DND-41 (cell line): Measurements from ENCODE around the gene CCDC192.
"Not testable (repeated sequence)": the region's sequence is repeated elsewhere in the genome, so short reads cannot be mapped to it uniquely, and the experiment has no call there.

Experiments used
- ATAC-seq: fragments of 200-7000 bp; cut with Tn5 transposase; 3 replicates; pipeline ENCODE4 v1.9.1; 2021; ENCODE audit warnings: low read depth; ENCODE audit not compliant: insufficient read depth
- DNase-seq: peaks from one replicate; pipeline ENCODE4 v3.0.0-alpha.2; 2020
- H2AFZ ChIP-seq: 2 replicates; pipeline ENCODE4 v1.6.0; 2012; ENCODE audit warnings: low read depth, low read length
- H3K27ac ChIP-seq: 2 replicates; pipeline ENCODE4 v1.5.1; 2012; ENCODE audit warnings: low read length, inconsistent platforms
- H3K27me3 ChIP-seq: fragments of 200-600 bp; sonication (generic); 2 replicates; pipeline ENCODE4 v1.6.0; 2012; ENCODE audit warnings: low read length, mild to moderate bottlenecking, inconsistent platforms; ENCODE audit not compliant: insufficient read depth, poor library complexity
- H3K36me3 ChIP-seq: 2 replicates; pipeline ENCODE4 v1.5.1; 2012; ENCODE audit warnings: low read length, inconsistent platforms; ENCODE audit not compliant: insufficient read depth
- H3K4me1 ChIP-seq: 2 replicates; pipeline ENCODE4 v1.5.1; 2012; ENCODE audit warnings: mild to moderate bottlenecking, low read length; ENCODE audit not compliant: insufficient read depth
- H3K4me2 ChIP-seq: 2 replicates; pipeline ENCODE4 v1.6.0; 2012; ENCODE audit warnings: mild to moderate bottlenecking, moderate library complexity, low read length, inconsistent platforms; ENCODE audit not compliant: insufficient read depth
- H3K4me3 ChIP-seq, 2 experiments: fragments of 200-600 bp in 1 of 2; shearing (Covaris generic) in 1 of 2; 2 replicates each; pipeline ENCODE4 v1.5.1; 2012 to 2016; ENCODE audit warnings: inconsistent platforms in 2 of 2, low read length in 2 of 2, mild to moderate bottlenecking in 2 of 2, low read depth in 1 of 2, moderate library complexity in 1 of 2
- H3K79me2 ChIP-seq: 2 replicates; pipeline ENCODE4 v1.6.0; 2012; ENCODE audit warnings: low read length, inconsistent platforms; ENCODE audit not compliant: insufficient read depth
- H3K9ac ChIP-seq: 2 replicates; pipeline ENCODE4 v1.6.0; 2012; ENCODE audit warnings: low read depth, mild to moderate bottlenecking, inconsistent platforms, low read length, moderate library complexity
- H3K9me3 ChIP-seq: 2 replicates; pipeline ENCODE4 v1.5.1; 2012; ENCODE audit warnings: low read length, moderate library complexity, mild to moderate bottlenecking, inconsistent platforms; ENCODE audit not compliant: insufficient read depth, severe bottlenecking
- H4K20me1 ChIP-seq: 2 replicates; pipeline ENCODE4 v1.6.0; 2012; ENCODE audit warnings: low read length; ENCODE audit not compliant: insufficient read depth
- CTCF ChIP-seq: IDR thresholded peaks from 2 replicates; pipeline ENCODE4 v1.5.1; 2012; ENCODE audit warnings: borderline replicate concordance, low read length, moderate library complexity, mild to moderate bottlenecking; ENCODE audit not compliant: poor library complexity, severe bottlenecking; ENCODE audit errors: extremely low read depth
- EZH2 ChIP-seq: IDR thresholded peaks from 3 replicates; pipeline ENCODE4 v1.6.1; 2012; ENCODE audit warnings: borderline replicate concordance, low read depth, mild to moderate bottlenecking, moderate library complexity, low read length, inconsistent platforms; ENCODE audit not compliant: severe bottlenecking

Gene CCDC192

GRCh38 chr5:127723571-127723970, 20.4 kb downstream of the CCDC192 start:
- Histone ChIP-seq H3K4me1 (no peaks in the 10 kb centered on the region), H3K9me3 (no peaks in the 10 kb centered on the region), H3K27ac (no peak overlapping the region), H3K4me2 (no peak overlapping the region), H4K20me1 (no peaks in the 10 kb centered on the region), H3K4me3 (no peak overlapping the region), H2AFZ (no peak overlapping the region), H3K79me2 (no peaks in the 10 kb centered on the region), H3K9ac (no peak overlapping the region), H3K36me3 (no peaks in the 10 kb centered on the region), H3K27me3 (no peaks in the 10 kb centered on the region)
- ATAC-seq (no peak), DNase-seq (no peak)
- TF ChIP-seq EZH2 (no peak), CTCF (no peak)

- H3K36me3 ChIP-seq, result no peaks in the 10 kb centered on the region
- H2AFZ ChIP-seq, result no peak overlapping the region
- DNase-seq (no peak), ATAC-seq (no peak)
- H3K4me2 ChIP-seq, result no peak overlapping the region
- H3K27me3 ChIP-seq, result no peaks in the 10 kb centered on the region
- H3K4me1 ChIP-seq, result no peaks in the 10 kb centered on the region
- no peak overlapping the region for H3K4me3 ChIP-seq
- H3K79me2 ChIP-seq, result no peaks in the 10 kb centered on the region
- no peak overlapping the region for H3K9ac ChIP-seq
- H4K20me1 ChIP-seq, result no peaks in the 10 kb centered on the region
- no peak overlapping the region for H3K27ac ChIP-seq
- no peaks in the 10 kb centered on the region for H3K9me3 ChIP-seq
- TF ChIP-seq CTCF, result no peak
- no peak for TF ChIP-seq EZH2
These were observed 22.5 kb downstream of the CCDC192 start for GRCh38 chr5:127725673-127726072.

- Histone ChIP-seq H3K4me3 (no peak overlapping the region), H4K20me1 (no peaks in the 10 kb centered on the region), H3K79me2 (no peaks in the 10 kb centered on the region), H3K9ac (no peak overlapping the region), H3K36me3 (no peaks in the 10 kb centered on the region), H2AFZ (no peak overlapping the region), H3K27me3 (no peaks in the 10 kb centered on the region), H3K4me1 (no peaks in the 10 kb centered on the region), H3K27ac (no peak overlapping the region), H3K4me2 (no peak overlapping the region), H3K9me3 (no peaks in the 10 kb centered on the region)
- TF ChIP-seq CTCF (no peak), EZH2 (no peak)
- DNase-seq (no peak), ATAC-seq (no peak)
These were observed 29.8 kb downstream of the CCDC192 start for GRCh38 chr5:127732963-127733362.

- not testable (repeated sequence) for H3K9ac ChIP-seq, H3K9me3 ChIP-seq, H3K4me3 ChIP-seq, H3K4me2 ChIP-seq, H3K79me2 ChIP-seq, H4K20me1 ChIP-seq, DNase-seq, H3K36me3 ChIP-seq, H3K4me1 ChIP-seq, ATAC-seq, H3K27ac ChIP-seq, H3K27me3 ChIP-seq, H2AFZ ChIP-seq
These were observed 36.2 kb downstream of the CCDC192 start for GRCh38 chr5:127739348-127739747.
